ENCODE measurements around the gene NLRP13. TPM values are rescaled to one million over a fixed set of nuclear protein-coding genes. Genes with fewer than 3 reads are reported as not detected.

NLRP13 gene
- total RNA-seq, 1 experiment from 2014 or later = not detected

GRCh38 chr19:55901369-55902079 is 30.6 kb downstream of the NLRP13 start:
- intact Hi-C loops (cut with micrococcal nuclease) = no loop called here
- Histone ChIP-seq H3K4me3 (replicated peaks in 1 of 2; ENCODE audit: low read depth in 1 of 2, low read length in 2 of 2) (no peak overlapping the region), H3K4me1 (ENCODE audit: control insufficient read depth in 1 of 2, insufficient read depth in 2 of 2, low read length in 2 of 2) (no peaks in the 10 kb centered on the region), H3K9me2 (ENCODE audit: insufficient read depth) (no peaks in the 10 kb centered on the region), H3K9ac (ENCODE audit: low read length) (no peak overlapping the region), H3K9me3 (ENCODE audit: control insufficient read depth in 1 of 2, insufficient read depth in 1 of 2, low read depth in 1 of 2, low read length in 2 of 2) (no peaks in the 10 kb centered on the region), H3K27ac (ENCODE audit: low read depth, low read length) (no peak overlapping the region), H4K20me1 (ENCODE audit: insufficient read depth) (no peaks in the 10 kb centered on the region), H3K36me3 (ENCODE audit: control insufficient read depth in 1 of 2, insufficient read depth in 2 of 2, low read length in 2 of 2) (no peaks in the 10 kb centered on the region), H3K27me3 (ENCODE audit: insufficient read depth, low read length) (peaks cover 22% of the 10 kb centered on the region), H3K79me2 (ENCODE audit: insufficient read depth, low read length) (no peaks in the 10 kb centered on the region), H2AFZ (ENCODE audit: low read depth, low read length, poor library complexity, severe bottlenecking) (no peak overlapping the region), H3K4me2 (ENCODE audit: low read length) (no peak overlapping the region)
- ATAC-seq (no peak), DNase-seq (ENCODE audit: low read depth, low spot score) (no peak)
- BruUV-seq (replicated peaks) = no TSS peak
- POLR2A ChIA-PET = no interaction called here
- CTCF ChIA-PET = no interaction called here
- RAD21 ChIA-PET (ENCODE audit: low non-redundant PET in 1 of 2, low total read pairs in 2 of 2, uncharacterized antibody in 2 of 2, unreplicated experiment in 2 of 2) = no interaction called here
- TF ChIP-seq CBX3 (IDR thresholded peaks at IDR 0.05; ENCODE audit: low read depth) (no peak), EZH2phosphoT487 (IDR thresholded peaks at IDR 0.05; ENCODE audit: borderline replicate concordance) (no peak), CTCF (IDR thresholded peaks at IDR 0.05 in 2 of 3, conservative IDR thresholded peaks at IDR 0.05 in 1 of 3; ENCODE audit: borderline replicate concordance in 1 of 3, insufficient read depth in 1 of 3, low read depth in 2 of 3, low read length in 2 of 3) (no peak), RAD21 (IDR thresholded peaks at IDR 0.05; ENCODE audit: low read depth) (no peak), POLR2AphosphoS5 (IDR thresholded peaks at IDR 0.05; ENCODE audit: low read depth, low read length) (no peak), ZFX (IDR thresholded peaks at IDR 0.05) (no peak), ATF3 (IDR thresholded peaks at IDR 0.05) (no peak), POLR2A (IDR thresholded peaks at IDR 0.05; ENCODE audit: borderline replicate concordance, extremely low read depth, insufficient read depth, insufficient read length) (no peak), CEBPB (IDR thresholded peaks at IDR 0.05; ENCODE audit: low read depth) (no peak)
